ENCODE results near the gene HOXD8.

The HOXD8 gene

GRCh38 chr2:176138526-176138922, 9.0 kb downstream of the HOXD8 start:
- no peak for DNase-seq (ENCODE audit: low spot score)
- no peak for TF ChIP-seq CTCF (IDR thresholded peaks at IDR 0.05; ENCODE audit: extremely low read depth, missing control alignments)

GRCh38 chr2:176138923-176139660, 9.6 kb downstream of the HOXD8 start:
- DNase-seq (ENCODE audit: low spot score), result no peak
- TF ChIP-seq CTCF (IDR thresholded peaks at IDR 0.05; ENCODE audit: extremely low read depth, missing control alignments), result no peak

- no peak for DNase-seq (ENCODE audit: low spot score)
- no peak for TF ChIP-seq CTCF (IDR thresholded peaks at IDR 0.05; ENCODE audit: extremely low read depth, missing control alignments)
Observed at GRCh38 chr2:176139661-176140512, 10.4 kb downstream of the HOXD8 start.

GRCh38 chr2:176140513-176141317, 11.2 kb downstream of the HOXD8 start:
- DNase-seq (ENCODE audit: low spot score), result peak; percentile 94

GRCh38 chr2:176142281-176142680, 12.8 kb downstream of the HOXD8 start:
- TF ChIP-seq CTCF (IDR thresholded peaks at IDR 0.05; ENCODE audit: extremely low read depth, missing control alignments), result no peak
- no peak for DNase-seq (ENCODE audit: low spot score)

More at GRCh38 chr2:176140513-176141317, 11.2 kb downstream of the HOXD8 start:
- TF ChIP-seq CTCF (IDR thresholded peaks at IDR 0.05; ENCODE audit: extremely low read depth, missing control alignments), result peak; percentile 96

GRCh38 chr2:176145085-176145969, 15.8 kb downstream of the HOXD8 start:
- no peak for DNase-seq (ENCODE audit: low spot score)
- no peak for TF ChIP-seq CTCF (IDR thresholded peaks at IDR 0.05; ENCODE audit: extremely low read depth, missing control alignments)
